ENCODE results near the gene APEH.
"Not testable (repeated sequence)": the region's sequence is repeated elsewhere in the genome, so short reads cannot be mapped to it uniquely, and the experiment has no call there.

APEH gene

DNA sequence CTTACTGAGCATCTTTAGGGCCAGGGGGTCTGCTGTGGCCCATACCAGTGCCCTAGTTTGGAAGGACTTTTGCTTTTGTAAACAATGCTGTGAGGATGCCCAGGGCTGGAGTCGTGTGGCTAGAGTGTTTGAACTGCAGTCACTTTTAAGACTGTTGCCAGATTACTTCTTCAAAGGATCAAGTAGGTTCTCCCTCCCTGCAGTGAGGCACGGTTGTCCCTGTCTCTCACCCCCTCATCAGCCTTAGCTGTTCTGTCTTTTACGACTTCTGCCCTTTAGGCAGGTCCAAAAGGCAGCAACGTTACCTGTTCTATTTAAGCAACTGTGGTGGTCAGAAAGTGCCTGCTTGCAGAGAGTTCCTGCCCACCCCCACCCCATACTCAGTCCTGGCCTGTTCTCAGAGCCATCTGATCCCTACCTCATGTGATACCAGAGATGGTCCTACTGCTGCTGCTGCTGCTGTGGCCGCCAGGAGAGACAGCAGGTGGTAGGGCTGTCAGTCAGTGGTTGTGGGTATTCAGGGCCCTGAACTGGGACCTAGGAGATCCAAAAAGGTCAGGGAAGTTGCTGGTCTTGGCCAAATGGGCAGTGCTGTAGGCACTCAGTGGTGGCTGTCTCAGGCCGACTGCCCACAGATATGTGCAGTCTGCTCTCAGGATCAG lies 20.4 kb downstream of the APEH start:
- DNase-seq: not testable (repeated sequence)

DNA sequence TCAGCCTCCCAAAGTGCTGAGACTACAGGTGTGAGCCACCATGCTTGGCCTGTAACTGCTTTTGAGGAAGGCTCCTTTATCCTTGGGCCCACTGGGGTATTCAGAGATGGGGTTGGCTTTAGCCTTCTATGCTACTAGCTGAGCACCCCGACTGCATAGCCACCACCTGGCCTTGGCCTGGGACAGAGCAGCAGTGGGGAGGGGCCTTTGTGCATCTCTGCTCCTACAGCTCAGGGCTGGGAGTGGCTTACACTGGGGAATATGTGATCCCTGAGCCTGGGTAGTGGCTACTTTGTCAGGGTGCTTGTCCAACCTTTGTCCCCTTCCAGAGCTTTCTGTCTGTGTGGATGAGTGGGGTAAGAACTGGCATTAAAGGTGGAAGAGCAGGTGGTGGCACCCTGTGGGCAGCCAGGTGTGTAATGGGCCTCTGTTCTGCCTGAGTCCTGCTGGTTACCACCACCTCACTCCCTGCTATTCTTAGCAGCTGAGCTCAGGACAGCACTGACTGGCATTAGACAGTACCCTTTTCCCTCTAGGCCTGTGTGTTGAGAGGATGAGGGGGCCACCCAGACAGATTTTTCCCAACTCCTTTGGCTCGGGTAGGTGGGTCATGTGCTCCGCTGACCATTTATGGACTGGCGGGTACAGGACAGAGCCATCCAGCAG lies 21.3 kb downstream of the APEH start:
- not testable (repeated sequence) for DNase-seq

DNA sequence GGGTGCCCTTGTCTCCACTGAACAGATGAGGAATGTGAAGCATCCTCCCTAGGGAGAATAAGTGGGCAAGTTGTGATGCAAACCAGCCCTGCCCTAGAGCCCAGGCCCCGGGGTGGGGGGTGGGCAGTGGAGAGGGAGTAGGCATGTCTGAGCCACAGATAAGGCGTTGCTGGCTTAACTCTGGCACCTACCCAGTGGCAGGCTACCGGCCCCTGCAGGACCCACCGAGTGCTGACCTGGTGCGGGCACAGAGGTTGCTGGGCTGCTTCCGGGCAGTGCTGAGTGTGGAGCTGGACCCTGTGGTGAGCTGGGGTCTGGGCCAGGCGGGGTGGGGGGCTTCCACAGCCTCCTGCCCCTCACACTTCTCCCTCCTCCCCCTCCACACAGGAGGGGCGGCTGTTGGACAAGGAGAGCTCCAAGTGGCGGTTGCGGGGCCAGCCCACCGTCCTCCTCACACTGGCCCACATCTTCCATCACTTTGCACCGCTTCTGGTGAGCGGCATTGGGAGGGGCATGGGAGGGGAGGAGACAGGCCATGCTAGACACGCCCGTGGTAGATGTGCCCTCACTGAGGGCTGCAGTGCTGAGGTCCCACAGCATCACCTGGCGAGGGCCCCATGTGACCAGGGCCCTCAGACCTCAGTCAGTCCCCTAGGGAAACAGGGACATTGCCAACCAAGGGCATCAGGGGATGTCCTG lies 25.3 kb downstream of the APEH start:
- no peak for DNase-seq

DNA sequence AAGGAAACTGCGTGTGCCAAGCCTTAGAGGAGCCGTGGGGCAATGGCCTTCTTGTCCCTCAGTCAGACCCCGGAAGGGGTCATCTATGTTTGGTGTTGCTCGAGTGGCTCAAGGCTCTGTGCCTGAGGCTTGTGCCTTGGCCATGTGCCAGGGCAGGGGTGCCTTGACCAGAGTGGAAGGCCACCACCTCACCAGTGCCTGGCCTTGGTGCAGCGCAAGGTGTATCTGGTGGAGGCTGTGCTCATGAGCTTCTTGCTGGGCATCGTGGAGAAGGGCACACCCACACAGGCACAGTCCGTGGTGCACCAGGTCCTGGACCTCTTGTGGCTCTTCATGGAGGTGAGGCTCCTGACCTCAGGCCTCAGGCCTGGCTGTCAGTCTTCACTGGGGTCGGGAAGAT lies 25.9 kb downstream of the APEH start:
- no peak for DNase-seq

DNA sequence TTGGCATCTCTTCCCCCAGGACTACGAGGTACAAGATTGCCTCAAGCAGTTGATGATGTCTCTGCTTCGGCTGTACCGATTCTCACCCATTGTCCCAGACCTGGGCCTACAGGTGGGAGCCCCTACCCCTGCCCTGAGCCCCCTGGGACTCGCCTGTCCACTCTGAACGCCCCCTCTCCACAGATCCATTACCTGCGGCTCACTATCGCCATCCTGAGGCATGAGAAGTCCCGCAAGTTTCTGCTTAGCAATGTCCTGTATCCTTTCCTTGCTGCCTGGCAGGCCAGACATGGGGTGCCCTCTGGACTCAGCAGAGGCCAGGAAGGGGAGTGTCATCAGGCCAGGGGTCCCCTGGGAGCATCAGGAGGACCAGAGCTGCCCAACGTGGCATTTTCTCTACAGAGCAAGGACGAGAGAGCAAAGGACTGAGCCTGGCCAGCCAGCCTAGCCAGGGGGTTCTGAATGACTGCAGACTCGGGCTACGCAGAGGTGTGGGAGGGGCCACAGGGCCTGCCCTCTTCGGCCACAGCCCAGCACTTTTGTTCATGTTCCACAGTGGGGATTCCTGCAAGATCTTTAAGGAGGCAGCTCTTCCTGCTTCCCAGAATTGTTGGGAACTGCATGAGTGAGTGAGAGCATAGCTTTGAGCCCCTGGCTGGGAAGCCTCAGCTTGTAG lies 26.4 kb downstream of the APEH start:
- no peak for DNase-seq

DNA sequence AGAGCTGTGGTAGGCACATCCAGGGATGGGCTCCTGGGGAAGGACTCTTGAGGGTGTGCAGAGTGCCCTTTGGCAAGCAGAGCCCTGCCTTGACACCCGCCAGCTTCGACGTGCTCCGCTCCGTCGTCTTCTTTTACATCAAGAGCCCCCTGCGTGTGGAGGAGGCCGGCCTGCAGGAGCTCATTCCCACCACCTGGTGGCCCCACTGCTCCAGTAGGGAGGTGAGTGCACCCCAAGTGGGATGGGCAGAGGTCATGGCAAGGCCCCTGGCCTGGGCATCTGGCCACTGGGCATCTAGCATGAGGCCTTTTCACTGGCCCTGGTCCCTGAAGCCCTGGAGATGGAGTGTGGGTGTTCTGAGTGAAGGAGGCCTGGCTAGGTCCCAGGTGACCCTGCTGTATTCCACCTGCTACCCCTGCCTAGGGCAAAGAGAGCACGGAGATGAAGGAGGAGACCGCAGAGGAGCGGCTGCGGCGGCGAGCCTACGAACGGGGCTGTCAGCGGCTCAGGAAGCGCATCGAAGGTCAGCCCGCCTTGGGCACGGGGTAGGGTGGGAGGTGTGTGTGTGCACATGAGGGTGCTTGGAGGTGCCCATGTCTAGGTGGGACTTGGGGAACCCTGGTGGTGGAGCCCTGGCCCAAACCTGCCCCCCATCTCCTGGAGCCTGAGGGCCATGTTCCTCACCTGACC lies 27.4 kb downstream of the APEH start:
- peak; percentile 13 to 20 for DNase-seq

DNA sequence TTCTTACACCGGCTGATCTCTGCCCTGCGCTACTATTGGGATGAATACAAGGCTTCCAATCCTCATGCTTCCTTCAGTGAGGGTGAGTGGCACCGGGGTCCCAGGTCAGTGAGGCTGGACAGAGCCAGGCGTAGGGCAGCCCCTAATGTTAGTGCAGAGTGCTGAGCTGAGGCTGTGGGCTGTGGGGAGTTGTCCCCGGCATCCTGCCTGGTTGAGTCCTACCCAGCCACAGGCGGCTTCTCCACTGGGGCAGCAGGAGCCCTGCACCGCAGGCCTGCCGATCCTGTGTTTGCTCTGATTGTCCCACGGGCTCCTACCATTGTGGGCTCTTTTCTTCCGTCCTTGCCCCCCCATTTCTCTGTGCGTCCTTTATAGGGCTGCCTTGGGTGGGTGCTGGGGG lies 28.5 kb downstream of the APEH start:
- no peak for DNase-seq

DNA sequence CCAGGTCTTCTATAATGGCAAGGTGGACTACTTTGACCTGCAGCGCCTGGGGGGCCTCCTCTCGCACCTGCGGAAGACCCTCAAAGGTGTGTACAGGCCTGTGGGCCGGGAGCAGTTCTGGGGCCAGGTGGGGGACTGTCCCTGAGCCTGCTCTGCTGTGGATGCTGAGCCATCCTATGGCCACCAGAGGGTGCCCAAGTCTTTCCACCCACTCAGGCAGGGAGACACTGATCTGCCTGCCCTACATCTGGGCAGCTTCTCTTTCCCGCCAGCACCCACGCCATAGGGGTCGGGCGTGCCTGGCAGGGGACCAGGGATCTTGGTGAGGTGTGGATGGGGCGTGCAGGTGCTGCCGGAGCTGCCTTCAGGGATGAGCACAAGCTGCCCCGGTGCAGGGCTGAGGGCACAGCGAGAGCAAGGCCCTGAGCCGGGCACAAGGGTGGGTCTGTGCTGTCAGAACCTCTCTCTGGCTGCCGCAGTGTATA lies 29.3 kb downstream of the APEH start:
- DNase-seq: peak; percentile 76 to 77

DNA sequence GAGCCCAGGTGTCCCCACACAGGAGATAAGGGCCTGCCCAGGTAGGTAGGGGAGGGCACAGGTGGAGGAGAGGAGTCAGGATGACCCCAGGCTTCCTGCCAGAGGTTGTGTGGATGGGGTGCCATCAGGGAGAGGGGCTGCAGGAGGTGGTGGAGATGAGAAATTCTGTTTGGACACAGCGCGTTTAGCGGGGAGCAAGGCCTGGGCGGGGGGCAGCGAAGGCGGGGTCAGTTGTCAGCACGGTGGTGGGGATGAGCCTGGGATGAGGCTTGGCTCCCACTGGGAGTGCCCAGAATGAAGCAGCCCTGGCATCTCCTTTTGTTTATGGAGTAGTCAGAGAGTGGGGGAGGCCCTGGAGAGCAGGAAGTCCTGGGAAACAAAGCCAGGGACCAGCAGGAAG lies 29.8 kb downstream of the APEH start:
- DNase-seq: no peak

DNA sequence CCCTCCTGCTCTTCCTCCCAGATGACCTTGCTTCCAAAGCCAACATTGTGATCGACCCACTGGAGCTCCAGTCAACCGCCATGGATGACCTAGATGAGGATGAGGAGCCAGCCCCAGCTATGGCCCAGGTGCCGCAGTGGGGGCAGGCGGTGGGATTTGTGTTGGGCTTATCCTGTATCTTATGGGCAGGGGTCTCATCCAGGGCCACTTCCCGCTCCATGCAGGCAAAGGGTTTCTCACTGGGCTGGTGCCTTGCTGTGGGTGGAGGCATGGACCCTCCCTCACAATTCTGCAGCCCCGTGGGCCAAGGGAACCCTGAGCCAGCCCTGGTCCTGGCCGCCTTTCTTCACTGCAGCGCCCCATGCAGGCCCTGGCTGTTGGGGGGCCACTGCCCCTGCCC lies 30.5 kb downstream of the APEH start:
- no peak for DNase-seq

DNA sequence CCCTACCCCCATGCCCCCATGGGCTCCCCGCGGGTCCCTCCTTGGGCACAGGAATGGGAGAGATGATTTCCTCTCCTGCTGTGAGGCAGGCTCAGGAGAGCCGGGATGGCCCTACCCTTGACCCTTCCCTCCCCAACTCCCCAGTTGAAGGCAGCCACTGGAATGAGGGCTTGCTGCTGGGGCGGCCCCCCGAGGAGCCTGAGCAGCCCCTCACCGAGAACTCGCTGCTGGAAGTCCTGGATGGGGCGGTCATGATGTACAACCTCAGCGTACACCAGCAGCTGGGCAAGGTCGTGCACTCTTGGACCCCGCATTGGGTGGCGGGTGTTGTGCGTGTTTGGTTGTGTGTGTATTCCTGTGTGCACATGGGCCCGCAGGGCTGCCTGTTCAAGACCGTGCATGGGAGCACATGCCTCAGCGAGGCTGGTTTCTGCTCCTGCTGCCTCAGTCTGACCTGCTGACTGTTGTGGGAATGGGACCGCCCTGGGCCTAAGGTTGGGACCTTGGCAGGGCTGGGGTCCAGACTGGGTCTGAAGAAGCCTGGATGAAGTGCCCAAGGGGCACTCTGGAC lies 31.3 kb downstream of the APEH start:
- DNase-seq: no peak

DNA sequence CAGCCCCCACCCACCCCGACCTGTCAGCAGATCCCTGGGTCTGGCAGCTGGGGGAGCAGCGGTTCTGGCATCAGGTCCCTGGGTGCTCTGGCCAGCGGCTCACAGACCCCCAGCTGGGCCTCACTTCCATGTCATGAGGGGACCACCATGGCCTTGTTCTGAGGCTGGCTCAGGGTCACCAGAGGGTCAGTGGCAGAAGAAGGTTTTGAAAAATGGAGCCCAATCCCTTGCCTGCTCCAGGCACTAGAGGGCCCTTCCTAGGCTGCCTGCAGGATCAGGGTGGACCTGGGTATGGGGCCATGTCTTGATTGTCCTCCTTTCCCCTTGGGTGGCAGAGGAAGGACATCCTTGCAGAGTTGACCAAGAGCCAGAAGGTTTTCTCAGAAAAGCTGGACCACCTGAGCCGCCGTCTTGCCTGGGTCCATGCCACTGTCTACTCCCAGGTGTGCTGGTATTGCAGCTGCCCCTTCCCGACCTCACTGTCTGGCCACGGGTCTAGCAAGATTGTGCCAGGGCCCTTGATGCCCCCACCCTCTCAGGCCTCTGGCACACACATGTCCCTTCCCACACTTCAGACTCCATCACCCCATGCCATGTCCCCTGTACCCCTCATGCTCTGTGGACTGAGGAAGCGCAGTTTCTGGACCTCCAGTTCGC lies 32.4 kb downstream of the APEH start:
- no peak for DNase-seq

DNA sequence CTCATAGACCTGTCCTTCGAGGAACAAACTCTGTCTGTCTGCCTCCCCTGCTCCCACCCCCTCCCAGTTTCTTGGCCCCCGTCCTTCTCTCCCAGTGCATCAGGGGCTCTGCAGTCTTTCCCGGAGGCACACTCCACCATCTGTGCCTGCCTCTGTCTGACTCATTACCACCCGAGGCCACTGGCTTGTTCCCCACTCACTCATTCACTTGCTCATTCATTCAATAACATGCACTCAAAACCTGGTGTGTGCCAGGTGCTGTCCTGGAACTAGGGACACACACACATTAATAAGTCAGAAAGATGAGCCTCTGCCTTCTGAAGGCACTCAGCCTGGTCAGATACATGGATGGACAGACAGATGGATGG lies 32.9 kb downstream of the APEH start:
- no peak for DNase-seq

DNA sequence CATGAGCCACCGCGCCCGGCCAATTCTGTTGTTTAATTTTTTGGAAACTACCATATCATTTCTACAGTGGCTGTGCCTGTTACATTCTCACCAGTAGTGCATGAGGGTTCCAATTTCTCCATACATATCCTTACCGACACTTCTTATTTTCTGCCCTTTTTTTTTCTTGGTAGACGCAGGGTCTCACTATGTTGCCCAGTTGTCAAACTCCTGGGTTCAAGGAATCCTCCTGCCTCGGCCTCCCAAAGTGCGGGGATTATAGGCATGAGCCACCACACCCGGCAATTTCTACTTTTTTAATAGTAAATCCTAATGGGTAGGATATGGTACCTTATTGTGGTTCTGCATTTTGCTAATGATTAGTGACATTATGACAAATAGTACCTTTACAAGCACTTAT lies 35.7 kb downstream of the APEH start:
- DNase-seq: no peak

DNA sequence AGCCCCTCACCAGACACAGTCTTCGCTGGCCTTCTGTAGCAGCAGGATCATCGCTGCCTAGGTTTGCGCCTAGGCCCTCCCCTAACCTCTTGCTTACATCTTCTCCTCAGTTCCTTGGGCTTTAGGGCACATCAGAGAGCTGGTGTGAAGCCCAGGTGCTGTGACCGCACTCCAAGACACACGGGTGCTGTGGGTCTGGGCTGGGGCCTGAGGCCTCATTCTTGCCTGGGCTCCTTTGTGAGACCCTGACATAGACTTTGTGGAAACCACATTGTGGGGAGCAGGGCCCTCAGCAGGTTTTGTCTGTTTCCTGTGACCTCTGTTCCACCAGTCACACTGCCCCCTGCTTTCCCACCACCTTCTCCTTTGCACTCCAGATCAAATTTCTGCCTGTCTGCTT lies 37.3 kb downstream of the APEH start:
- no peak for DNase-seq

DNA sequence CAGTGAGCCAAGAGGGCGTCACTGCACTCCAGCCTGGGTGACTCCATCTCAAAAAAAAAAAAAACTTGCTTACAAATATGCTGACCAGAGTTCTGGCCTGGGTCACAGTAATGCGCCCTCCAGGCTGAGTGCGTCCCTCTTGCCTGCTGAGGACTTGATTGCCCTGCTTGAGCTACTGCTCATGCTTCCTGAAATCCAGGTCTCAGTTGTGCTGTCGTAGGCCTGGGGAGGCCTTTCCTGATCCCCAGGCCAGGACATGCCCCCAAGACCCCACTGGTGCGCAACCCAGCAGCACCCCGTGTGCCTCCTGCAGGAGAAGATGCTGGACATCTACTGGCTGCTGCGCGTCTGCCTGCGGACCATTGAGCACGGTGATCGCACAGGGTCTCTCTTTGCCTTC lies 38.0 kb downstream of the APEH start:
- no peak for DNase-seq

DNA sequence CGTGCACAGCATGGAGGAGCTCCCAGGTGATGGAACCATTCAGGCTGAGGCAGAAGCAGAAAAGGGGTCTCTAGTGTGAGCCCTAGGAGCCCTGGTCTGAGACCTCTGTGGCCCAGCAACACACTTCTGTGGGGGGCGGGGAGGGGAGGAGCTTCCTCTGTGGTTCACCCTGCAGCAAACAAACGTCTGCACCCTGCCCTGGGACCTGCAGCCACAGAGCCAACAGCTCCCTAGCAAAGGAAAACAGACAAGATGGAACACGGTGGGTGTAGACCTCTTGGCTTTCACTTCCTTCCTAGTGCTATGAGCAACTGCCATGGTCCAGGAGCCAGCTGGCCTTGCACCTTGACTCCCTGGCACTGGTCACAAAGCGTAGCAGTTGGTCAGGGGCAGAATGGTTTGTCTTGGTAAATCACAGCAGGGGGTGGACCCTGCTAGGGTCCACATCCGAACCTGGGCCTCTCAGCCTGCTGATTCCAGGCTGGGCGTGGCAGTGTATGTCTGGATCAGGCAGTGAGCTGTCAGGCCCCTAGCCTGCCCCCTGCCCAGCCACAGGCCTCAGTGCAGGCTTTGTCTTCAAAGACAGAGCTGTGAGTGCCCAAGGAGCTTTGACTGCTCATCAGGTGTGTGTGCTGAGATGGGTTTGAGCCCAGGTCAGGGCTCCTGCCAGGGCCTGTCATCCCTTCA lies 38.6 kb downstream of the APEH start:
- DNase-seq: no peak

DNA sequence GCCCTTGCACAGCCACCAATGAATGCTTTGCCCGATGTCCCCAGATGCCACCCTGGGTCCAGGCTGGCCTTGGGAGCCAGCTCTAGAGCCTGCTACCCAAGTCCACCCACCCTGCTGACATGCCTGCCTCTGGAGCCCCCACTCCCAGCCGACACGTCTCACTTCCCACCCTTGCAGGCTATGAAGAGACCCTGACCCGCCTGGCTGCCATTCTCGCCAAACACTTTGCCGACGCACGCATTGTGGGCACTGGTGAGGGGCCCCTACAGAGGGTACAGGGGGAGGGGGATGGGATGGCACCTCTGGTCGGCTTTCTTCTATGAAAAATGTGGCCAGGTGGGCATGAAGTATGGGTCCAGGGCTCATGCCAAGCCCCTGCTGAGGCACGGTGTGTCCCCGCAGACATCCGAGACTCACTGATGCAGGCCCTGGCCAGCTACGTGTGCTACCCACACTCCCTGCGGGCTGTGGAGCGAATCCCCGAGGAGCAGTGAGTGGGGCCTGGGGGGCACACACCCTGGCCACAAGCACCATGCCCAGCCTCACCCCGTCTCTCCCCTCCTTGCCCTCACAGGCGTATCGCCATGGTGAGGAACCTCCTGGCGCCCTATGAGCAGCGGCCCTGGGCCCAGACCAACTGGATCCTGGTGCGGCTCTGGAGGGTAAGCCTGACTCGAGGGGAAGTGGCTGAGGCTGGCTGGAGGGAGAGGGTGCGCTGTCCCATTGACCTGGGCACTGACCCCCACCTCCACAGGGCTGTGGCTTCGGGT lies 39.4 kb downstream of the APEH start:
- no peak for DNase-seq

DNA sequence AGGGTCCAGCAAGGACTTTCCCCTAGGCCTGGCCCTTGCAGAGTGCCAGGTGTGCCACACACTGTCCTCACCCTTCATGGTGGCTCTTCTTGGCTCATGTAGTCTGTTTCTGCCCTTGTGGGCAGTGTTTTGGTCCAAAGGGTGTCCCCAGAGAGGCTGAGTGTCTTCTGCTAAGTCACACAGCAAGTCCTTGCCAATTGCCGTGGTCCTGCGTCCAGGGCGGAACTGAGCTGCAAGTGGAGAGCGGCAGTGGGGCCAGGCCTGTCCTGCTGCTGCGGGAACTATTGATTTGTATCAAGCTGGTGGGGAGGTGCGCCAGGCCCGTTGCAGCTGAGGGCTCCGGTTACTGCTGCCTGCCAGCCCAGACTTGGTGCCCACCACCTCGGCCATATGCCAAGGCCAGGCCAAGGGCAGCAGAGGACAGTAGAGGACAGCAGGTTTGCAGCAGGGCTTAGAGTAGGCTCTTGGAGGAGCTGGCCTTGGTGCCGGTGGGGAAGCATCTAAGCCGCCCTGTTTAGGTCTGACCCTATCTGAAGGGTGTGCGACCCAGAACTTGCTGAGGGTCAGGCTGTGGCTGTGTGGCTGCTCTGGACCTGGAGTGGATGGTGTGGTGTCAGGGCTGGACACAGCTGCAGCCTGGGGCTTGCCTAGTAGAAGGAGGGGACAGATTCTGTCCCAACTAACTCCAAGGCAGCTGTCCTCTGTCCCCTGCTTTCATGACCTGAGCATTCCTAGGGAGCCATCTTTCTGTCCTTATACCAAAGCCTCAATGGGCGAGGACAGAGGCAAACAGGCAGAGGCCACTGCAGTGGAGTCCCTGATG lies 40.8 kb downstream of the APEH start:
- DNase-seq: no peak

DNA sequence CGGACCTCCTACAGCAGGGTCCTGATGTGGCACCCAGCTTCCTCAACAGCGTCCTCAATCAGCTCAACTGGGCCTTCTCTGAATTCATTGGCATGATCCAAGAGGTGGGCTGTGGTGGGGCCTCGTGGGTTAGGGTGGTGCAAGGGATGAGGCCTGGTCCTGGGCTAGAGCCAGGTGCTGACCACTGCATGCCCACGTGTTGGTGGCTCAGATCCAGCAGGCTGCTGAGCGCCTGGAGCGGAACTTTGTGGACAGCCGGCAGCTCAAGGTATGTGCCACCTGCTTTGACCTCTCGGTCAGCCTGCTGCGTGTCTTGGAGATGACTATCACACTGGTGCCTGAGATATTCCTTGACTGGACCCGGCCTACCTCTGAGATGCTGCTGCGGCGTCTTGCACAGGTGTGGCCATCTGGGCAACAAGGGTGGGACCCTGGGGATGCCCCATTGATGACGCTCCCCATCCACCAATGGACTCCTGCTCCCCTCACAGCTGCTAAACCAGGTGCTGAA lies 41.5 kb downstream of the APEH start:
- DNase-seq: no peak

Measured in AML-193 (cell line).